Activated CD8-positive, alpha-beta memory T cell treated with anti-CD3 and anti-CD28 coated beads for 24 hours (primary cell): Measurements from ENCODE around the gene LILRB4.
"Not testable (repeated sequence)": the region's sequence is repeated elsewhere in the genome, so short reads cannot be mapped to it uniquely, and the experiment has no call there.

ENCODE experiments used
- DNase-seq: peaks from one replicate; pipeline ENCODE4 v3.0.0-alpha.2; 2020

LILRB4 gene

GRCh38 chr19:54696117-54696548 lies 33.3 kb downstream of the LILRB4 start:
- no peak for DNase-seq

- no peak for DNase-seq
These were observed 34.0 kb downstream of the LILRB4 start for GRCh38 chr19:54696766-54697165.

GRCh38 chr19:54697716-54698115 lies 34.9 kb downstream of the LILRB4 start:
- DNase-seq, result not testable (repeated sequence)

- no peak for DNase-seq
These were observed 42.1 kb downstream of the LILRB4 start for GRCh38 chr19:54704928-54705327.

GRCh38 chr19:54707962-54708361 lies 45.2 kb downstream of the LILRB4 start:
- no peak for DNase-seq

- no peak for DNase-seq
These were observed 46.0 kb downstream of the LILRB4 start for GRCh38 chr19:54708781-54709180.

- DNase-seq, result no peak
These were observed 46.6 kb downstream of the LILRB4 start for GRCh38 chr19:54709212-54709948.

GRCh38 chr19:54709956-54710355 lies 47.2 kb downstream of the LILRB4 start:
- not testable (repeated sequence) for DNase-seq
